ENCODE measurements around the gene ZFHX3.

ZFHX3 gene, protein sequence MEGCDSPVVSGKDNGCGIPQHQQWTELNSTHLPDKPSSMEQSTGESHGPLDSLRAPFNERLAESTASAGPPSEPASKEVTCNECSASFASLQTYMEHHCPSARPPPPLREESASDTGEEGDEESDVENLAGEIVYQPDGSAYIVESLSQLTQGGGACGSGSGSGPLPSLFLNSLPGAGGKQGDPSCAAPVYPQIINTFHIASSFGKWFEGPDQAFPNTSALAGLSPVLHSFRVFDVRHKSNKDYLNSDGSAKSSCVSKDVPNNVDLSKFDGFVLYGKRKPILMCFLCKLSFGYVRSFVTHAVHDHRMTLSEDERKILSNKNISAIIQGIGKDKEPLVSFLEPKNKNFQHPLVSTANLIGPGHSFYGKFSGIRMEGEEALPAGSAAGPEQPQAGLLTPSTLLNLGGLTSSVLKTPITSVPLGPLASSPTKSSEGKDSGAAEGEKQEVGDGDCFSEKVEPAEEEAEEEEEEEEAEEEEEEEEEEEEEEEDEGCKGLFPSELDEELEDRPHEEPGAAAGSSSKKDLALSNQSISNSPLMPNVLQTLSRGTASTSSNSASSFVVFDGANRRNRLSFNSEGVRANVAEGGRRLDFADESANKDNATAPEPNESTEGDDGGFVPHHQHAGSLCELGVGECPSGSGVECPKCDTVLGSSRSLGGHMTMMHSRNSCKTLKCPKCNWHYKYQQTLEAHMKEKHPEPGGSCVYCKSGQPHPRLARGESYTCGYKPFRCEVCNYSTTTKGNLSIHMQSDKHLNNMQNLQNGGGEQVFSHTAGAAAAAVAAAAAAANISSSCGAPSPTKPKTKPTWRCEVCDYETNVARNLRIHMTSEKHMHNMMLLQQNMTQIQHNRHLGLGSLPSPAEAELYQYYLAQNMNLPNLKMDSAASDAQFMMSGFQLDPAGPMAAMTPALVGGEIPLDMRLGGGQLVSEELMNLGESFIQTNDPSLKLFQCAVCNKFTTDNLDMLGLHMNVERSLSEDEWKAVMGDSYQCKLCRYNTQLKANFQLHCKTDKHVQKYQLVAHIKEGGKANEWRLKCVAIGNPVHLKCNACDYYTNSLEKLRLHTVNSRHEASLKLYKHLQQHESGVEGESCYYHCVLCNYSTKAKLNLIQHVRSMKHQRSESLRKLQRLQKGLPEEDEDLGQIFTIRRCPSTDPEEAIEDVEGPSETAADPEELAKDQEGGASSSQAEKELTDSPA (N-terminal part only)

DNA sequence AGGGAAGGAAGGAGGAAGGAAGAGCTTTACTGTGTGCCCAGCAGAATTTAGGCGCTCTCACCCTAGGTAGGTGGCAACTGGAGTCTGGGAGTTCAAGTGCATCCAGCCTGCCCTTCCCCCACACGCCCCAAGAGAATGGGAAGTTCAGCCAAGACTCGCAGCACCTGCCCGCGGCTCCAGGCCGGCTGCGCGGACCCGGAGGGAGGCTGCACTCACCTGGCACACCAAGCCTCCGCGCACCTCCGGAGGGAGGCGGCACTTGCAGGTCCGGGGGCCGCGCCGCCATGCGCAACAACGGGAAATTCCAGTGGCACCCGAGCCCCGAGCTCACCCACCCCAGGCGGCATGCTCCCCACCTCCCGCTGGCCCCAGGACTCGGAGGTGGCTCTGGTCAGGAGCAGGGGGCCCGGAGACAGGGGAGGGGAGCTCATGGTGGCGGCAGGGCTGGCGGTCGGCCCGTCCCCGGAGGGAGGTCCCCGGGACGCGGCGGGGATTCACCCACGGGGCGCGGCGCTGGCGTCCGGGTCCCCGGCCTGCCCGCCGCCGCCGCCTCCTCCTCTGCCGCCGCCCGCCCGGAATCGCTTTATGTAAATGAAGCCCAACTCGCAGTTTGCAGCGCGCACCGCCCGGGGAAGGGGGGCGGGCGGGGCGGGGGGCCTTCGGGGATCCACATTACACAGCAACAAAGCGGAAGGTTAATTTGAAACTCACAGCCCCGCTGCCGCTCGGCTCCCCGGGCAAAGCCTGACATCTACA, at the start of gene ZFHX3:
Gene ZFHX3, minus strand, starts transcription at position 593 of the 756 bp plus-strand sequence. CDS start 87,983 bp downstream, outside the sequence.
- peak within 1 kb of the TSS; percentile 49 for H3K4me3 ChIP-seq (ENCODE audit: low read depth, low read length)
- DNase-seq (ENCODE audit: low read depth): no peak
- in situ Hi-C loops (cut with HindIII; ENCODE audit: low sequenced_read_pairs): no loop called here
- TF ChIP-seq, protein P1, sequence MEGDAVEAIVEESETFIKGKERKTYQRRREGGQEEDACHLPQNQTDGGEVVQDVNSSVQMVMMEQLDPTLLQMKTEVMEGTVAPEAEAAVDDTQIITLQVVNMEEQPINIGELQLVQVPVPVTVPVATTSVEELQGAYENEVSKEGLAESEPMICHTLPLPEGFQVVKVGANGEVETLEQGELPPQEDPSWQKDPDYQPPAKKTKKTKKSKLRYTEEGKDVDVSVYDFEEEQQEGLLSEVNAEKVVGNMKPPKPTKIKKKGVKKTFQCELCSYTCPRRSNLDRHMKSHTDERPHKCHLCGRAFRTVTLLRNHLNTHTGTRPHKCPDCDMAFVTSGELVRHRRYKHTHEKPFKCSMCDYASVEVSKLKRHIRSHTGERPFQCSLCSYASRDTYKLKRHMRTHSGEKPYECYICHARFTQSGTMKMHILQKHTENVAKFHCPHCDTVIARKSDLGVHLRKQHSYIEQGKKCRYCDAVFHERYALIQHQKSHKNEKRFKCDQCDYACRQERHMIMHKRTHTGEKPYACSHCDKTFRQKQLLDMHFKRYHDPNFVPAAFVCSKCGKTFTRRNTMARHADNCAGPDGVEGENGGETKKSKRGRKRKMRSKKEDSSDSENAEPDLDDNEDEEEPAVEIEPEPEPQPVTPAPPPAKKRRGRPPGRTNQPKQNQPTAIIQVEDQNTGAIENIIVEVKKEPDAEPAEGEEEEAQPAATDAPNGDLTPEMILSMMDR (IDR thresholded peaks at IDR 0.05; ENCODE audit: low read depth, low read length, missing control alignments): no peak

DNA sequence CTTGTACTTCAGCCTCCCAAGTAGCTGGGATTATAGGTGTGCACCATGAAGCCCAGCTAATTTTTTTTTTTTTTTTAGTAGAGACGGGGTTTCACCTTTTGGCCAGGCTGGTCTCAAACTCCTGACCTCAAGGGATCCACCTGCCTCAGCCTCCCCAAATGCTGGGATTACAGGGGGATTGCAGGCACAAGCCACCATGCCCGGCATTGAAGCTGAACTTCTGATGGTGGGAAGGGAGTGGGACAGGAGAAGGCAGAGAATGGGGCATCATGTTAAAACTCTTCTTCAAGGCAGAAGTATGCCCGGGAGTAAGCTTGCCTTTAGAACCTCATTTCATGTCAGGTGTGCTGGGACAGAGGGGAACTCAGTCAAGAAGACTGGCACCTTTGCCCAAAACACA, 48.6 kb upstream of the ZFHX3 start:
- in situ Hi-C loops (cut with HindIII; ENCODE audit: low sequenced_read_pairs): no loop called here
- TF ChIP-seq, protein P1 (IDR thresholded peaks at IDR 0.05; ENCODE audit: low read depth, low read length, missing control alignments): no peak
- H3K4me3 ChIP-seq (ENCODE audit: low read depth, low read length): no peak overlapping the region
- no peak for DNase-seq (ENCODE audit: low read depth)

DNA sequence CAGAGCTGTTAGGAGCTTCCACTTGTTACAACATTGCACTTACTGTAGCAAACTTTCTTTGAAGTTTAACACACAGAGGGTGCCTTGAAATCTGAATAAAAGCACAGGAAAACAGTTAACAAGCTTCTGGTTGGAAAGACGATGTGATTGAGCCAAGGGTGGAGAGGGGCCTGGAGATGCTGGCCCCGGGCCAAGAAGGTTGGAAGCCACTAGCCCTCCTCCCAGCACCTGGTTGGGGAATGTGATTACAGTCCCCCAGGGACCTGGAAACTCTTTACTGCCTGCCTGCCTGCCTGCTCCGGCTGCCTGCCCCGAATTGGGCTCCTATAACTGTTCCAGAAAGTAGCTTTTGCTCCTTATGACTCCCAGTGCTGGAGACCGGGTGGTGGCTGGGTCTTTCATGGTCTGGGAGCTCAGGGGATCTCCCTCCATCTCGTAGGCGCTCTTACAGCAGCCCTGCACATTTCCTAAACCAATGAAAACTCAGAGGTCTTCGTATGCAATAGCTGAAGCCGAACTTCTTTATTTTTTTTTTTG, 48.0 kb upstream of the ZFHX3 start:
- no peak for DNase-seq (ENCODE audit: low read depth)
- in situ Hi-C loops (cut with HindIII; ENCODE audit: low sequenced_read_pairs): no loop called here
- TF ChIP-seq, protein P1 (IDR thresholded peaks at IDR 0.05; ENCODE audit: low read depth, low read length, missing control alignments): no peak
- H3K4me3 ChIP-seq (ENCODE audit: low read depth, low read length): no peak overlapping the region

DNA sequence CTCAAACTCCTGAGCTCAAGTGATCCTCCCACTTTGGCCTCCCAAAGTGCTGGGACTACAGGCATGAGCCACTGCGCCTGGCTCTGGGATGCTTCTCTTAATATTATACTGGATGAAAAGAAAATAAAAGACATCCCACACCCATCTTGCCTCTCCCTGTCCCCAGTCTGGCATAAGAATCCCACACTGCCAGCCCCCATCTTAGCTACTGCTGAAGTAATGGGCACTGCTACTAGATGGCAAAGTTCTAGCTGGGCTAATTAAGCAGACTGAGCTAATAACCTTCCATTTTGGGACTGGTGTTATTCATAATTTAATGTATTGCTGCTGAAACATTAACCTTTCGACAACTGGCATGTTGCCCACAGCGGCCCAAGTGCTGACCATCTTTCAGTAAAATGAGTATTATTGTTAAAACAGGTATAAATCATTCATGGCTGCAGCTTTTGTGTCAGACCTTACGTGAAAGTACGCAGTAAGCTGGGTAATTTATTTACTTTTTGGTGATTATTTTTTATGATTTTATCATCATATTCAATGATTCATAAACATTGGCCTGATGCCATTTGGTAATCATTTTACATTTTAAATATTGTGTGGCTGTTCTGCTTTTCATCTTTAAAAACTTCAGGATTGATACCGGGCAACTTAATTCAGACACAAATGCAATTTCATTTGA, 47.4 kb upstream of the ZFHX3 start:
- no peak for DNase-seq (ENCODE audit: low read depth)

DNA sequence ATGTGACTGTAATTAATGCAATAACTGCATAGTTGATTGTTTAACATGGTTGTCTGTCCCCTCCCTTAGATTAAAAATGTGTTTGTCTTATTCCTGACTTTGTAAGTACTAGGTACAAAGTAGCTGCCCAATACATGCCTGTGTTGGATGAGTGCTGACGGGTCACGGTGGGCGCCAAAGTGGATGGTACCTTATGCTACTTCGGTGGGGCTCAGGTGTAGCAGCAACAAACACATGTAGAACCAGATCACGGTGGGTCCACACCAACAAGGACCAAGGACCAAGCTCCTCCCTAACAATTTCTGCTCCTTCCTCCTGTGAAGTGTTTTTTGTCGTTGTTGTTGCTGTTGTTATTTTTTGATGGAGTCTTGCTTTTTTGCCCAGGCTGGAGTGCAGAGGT, 46.4 kb upstream of the ZFHX3 start:
- DNase-seq (ENCODE audit: low read depth): no peak
- TF ChIP-seq, protein P1 (IDR thresholded peaks at IDR 0.05; ENCODE audit: low read depth, low read length, missing control alignments): no peak
- in situ Hi-C loops (cut with HindIII; ENCODE audit: low sequenced_read_pairs): no loop called here
- H3K4me3 ChIP-seq (ENCODE audit: low read depth, low read length): no peak overlapping the region

More for the DNA sequence above, 47.4 kb upstream of the ZFHX3 start:
- TF ChIP-seq, protein P1 (IDR thresholded peaks at IDR 0.05; ENCODE audit: low read depth, low read length, missing control alignments): no peak
- in situ Hi-C loops (cut with HindIII; ENCODE audit: low sequenced_read_pairs): no loop called here
- H3K4me3 ChIP-seq (ENCODE audit: low read depth, low read length): no peak overlapping the region

Measured in astrocyte of the cerebellum (primary cell).